GM12878 (cell line): ENCODE measurements around the gene ETV1. TPM values are rescaled to one million over a fixed set of nuclear protein-coding genes. Genes with fewer than 3 reads are reported as not detected.

Source experiments
- ATAC-seq: fragments of 200-7000 bp; cut with Tn5 transposase; 3 replicates; pipeline ENCODE4 v1.9.1; 2020; ENCODE audit warnings: mild to moderate bottlenecking, moderate library complexity
- Bru-seq: library from RNA; stranded (reverse); fragments of 400-500 nt; gene quantifications from one replicate; lab custom pipeline; 2021; lab: Mats Ljungman, UMichigan
- BruChase-seq, 2 experiments: library from RNA; stranded (reverse); fragments of 400-500 nt; gene quantifications; one replicate each; lab custom pipeline; 2021; lab: Mats Ljungman, UMichigan
- BruUV-seq: library from RNA; stranded (reverse); fragments of 400-500 nt; replicated peaks from 2 replicates; lab custom pipeline; 2021; lab: Mats Ljungman, UMichigan
- CTCF ChIA-PET: fragments of 300-600 bp; sonication (Branson Sonifier 250); formaldehyde crosslinking; extraction: SDS; loops from one replicate; lab custom pipeline; 2021; ENCODE audit warnings: inconsistent platforms; lab: Yijun Ruan, JAX
- POLR2A ChIA-PET: fragments of 350-600 bp; formaldehyde crosslinking; extraction: SDS; loops from one replicate; lab custom pipeline; 2021; ENCODE audit warnings: inconsistent platforms; lab: Charles Lee
- RAD21 ChIA-PET: fragments of 300-600 bp; sonication (Branson Sonifier 250); formaldehyde crosslinking; loops from one replicate; lab custom pipeline; 2023; ENCODE audit warnings: antibody characterized with exemption; ENCODE audit not compliant: unreplicated experiment; lab: Charles Lee
- SMC1A ChIA-PET: fragments of 300-600 bp; sonication (Branson Sonifier 250); formaldehyde crosslinking; loops from one replicate; lab custom pipeline; 2023; ENCODE audit not compliant: unreplicated experiment, uncharacterized antibody; lab: Charles Lee
- DNase-seq: peaks from one replicate; pipeline ENCODE4 v3.0.0-alpha.2; 2011; ENCODE audit warnings: low read depth, low spot score
- FAIRE-seq: peaks from 3 replicates; lab custom pipeline; 2011; peaks lifted over from hg19 to GRCh38; lab: Jason Lieb, UNC
- H2AFZ ChIP-seq: 2 replicates; pipeline ENCODE4 v1.6.0; 2011; ENCODE audit warnings: low read depth, low read length, control low read depth; ENCODE audit not compliant: control insufficient read depth
- H3K27ac ChIP-seq: 2 replicates; pipeline ENCODE4 v1.5.1; 2011; ENCODE audit warnings: control low read depth; ENCODE audit not compliant: control insufficient read depth, insufficient read depth
- H3K27me3 ChIP-seq, 2 experiments: replicated peaks in 1 of 2; 2 replicates each; pipeline versions ENCODE4 v1.6.0 to v1.6.1; 2011; ENCODE audit warnings: low read length in 1 of 2; ENCODE audit not compliant: control insufficient read depth in 2 of 2, insufficient read depth in 2 of 2
- H3K36me3 ChIP-seq, 2 experiments: 2 replicates each; pipeline ENCODE4 v1.5.1; 2011; ENCODE audit warnings: low read length in 1 of 2; ENCODE audit not compliant: control insufficient read depth in 2 of 2, insufficient read depth in 2 of 2
- H3K4me1 ChIP-seq: 2 replicates; pipeline ENCODE4 v1.6.1; 2011; ENCODE audit warnings: mild to moderate bottlenecking, low read length, moderate library complexity, mixed read lengths; ENCODE audit not compliant: control insufficient read depth, insufficient read depth
- H3K4me2 ChIP-seq: 2 replicates; pipeline ENCODE4 v1.6.0; 2011; ENCODE audit warnings: control low read depth; ENCODE audit not compliant: control insufficient read depth, insufficient read depth
- H3K4me3 ChIP-seq: fragments of 200-600 bp; sonication (generic); 2 replicates; pipeline ENCODE4 v1.5.1; 2016
- H3K79me2 ChIP-seq: 2 replicates; pipeline ENCODE4 v1.6.0; 2011; ENCODE audit warnings: low read length; ENCODE audit not compliant: control insufficient read depth, insufficient read depth
- H3K9ac ChIP-seq: 2 replicates; pipeline ENCODE4 v1.8.0; 2011; ENCODE audit warnings: low read length, control low read depth, mixed read lengths; ENCODE audit not compliant: control insufficient read depth, insufficient read depth
- H3K9me3 ChIP-seq: replicated peaks from 3 replicates; pipeline ENCODE4 v1.5.1; 2011; ENCODE audit warnings: mild to moderate bottlenecking, low read length; ENCODE audit not compliant: control insufficient read depth, insufficient read depth
- H4K20me1 ChIP-seq: 2 replicates; pipeline ENCODE4 v1.6.0; 2011; ENCODE audit not compliant: control insufficient read depth, insufficient read depth
- CHD1 ChIP-seq: IDR thresholded peaks from 2 replicates; pipeline ENCODE4 v1.6.1; 2012; ENCODE audit warnings: low read depth, low read length, improper control_type of control experiment
- EED ChIP-seq: sonication (generic); IDR thresholded peaks from 2 replicates; pipeline ENCODE4 v1.6.1; 2016; ENCODE audit warnings: antibody characterized with exemption, low read depth
- KLF5 ChIP-seq: fragments of 450-650 bp; IDR thresholded peaks from 2 replicates; pipeline ENCODE4 v1.6.1; 2014; ENCODE audit warnings: mild to moderate bottlenecking; ENCODE audit not compliant: partially characterized antibody
- MLLT1 ChIP-seq: fragments of 450-650 bp; IDR thresholded peaks from 2 replicates; pipeline ENCODE4 v1.6.1; 2016; ENCODE audit warnings: mild to moderate bottlenecking
- WGBS: methylation state at CpG from one replicate; pipeline ENCODE4 v1.1.6; 2016; ENCODE audit warnings: low lambda C conversion rate; ENCODE audit not compliant: insufficient replicate concordance, insufficient coverage; ENCODE audit errors: missing lambda C conversion rate; 5-methylcytosine and 5-hydroxymethylcytosine counted together
- in situ Hi-C: fragments of 300-500 bp; cut with MboI; formaldehyde crosslinking; loops from 9 replicates; pipeline ENCODE4 v1.14.3; 2018; ENCODE audit warnings: mixed read lengths
- intact Hi-C: fragments of 100-400 bp; cut with micrococcal nuclease; formaldehyde crosslinking; loops from one replicate; pipeline ENCODE4 v1.14.2; 2022; ENCODE audit not compliant: unreplicated experiment
- long read RNA-seq, 2 experiments: library from polyadenylated mRNA; unstranded; transcript quantifications; one replicate each; pipeline ENCODE4 v2.0.0, GENCODE V29; 2019 to 2020
- polyA minus RNA-seq, 3 experiments: library from RNA; depleted of rRNA, polyadenylated mRNA; stranded (reverse); fragments of >200 nt; gene quantifications; 2 replicates each; pipeline ENCODE4 v1.2.3, GENCODE V29; 2011
- polyA plus RNA-seq, 11 experiments: library from polyadenylated mRNA; depleted of rRNA in 4 of 11; unstranded in 6 of 11; stranded (reverse) in 5 of 11; fragments of >200 nt; fragmentation: Nextera tagmentation in 4 of 11; fragmentation: Illumina TruSeq in 1 of 11; extraction: Ambion mirVana in 4 of 11; extraction: Trizol in 1 of 11; gene quantifications; 1 replicate in 1 of 11; 2 replicates in 10 of 11; pipeline versions ENCODE4 v1.2.1 to v1.2.3, GENCODE V29; 2011 to 2016; ENCODE audit warnings: inconsistent platforms in 2 of 11, missing spikeins in 2 of 11, low read depth in 1 of 11
- total RNA-seq, 4 experiments: library from RNA; depleted of rRNA in 3 of 4; stranded (reverse); fragments of >200 nt in 3 of 4; fragmentation: Illumina TruSeq in 1 of 4; extraction: Trizol in 1 of 4; gene quantifications; 2 replicates each; pipeline versions ENCODE4 v1.2.1 to v1.2.3, GENCODE V29; 2013 to 2021
- TF ChIP-seq, protein P1 (sequence below): fragments of 450-650 bp; IDR thresholded peaks from 2 replicates; pipeline ENCODE4 v1.6.1; 2016; ENCODE audit warnings: mild to moderate bottlenecking

Gene ETV1
- total RNA-seq (2013; cell fraction: nucleolus; rRNA removed): 12.6 and 14.2 TPM in 2 replicates
- total RNA-seq (2014; rRNA removed): 0.71 TPM in 1 of 2 replicates, not detected in the other
- total RNA-seq (2014; rRNA removed; fragmentation: Illumina TruSeq; extraction: Trizol): not detected in 2 replicates
- 0.13 and 0.28 TPM in 2 replicates for total RNA-seq (2021)
- not detected for polyA plus RNA-seq (2011; ENCODE audit: low read depth)
- polyA plus RNA-seq (2011; rRNA removed): 5.3 and 9.3 TPM in 2 replicates
- 9.9 and 10.7 TPM in 2 replicates for polyA plus RNA-seq (2011; cell fraction: cytosol; rRNA removed)
- 9.5 and 15.3 TPM in 2 replicates for polyA plus RNA-seq (2011; cell fraction: nucleus; rRNA removed)
- not detected in 2 replicates for polyA plus RNA-seq (2012)
- polyA plus RNA-seq (2014; fragmentation: Illumina TruSeq; extraction: Trizol): 0.03 TPM in 1 of 2 replicates, not detected in the other
- under 1 TPM in 1 of 2 experiments, not detected in 1; 0.05 TPM for polyA plus RNA-seq (2014; fragmentation: Nextera tagmentation; extraction: Ambion mirVana)
- not detected in 2 replicates for polyA plus RNA-seq (2014; rRNA removed)
- under 1 TPM; 0.03 to 0.28 TPM for polyA plus RNA-seq (2016; fragmentation: Nextera tagmentation; extraction: Ambion mirVana)
- polyA minus RNA-seq (2011; rRNA and poly(A)+ RNA removed): 12.0 and 14.0 TPM in 2 replicates
- 3.7 and 4.7 TPM in 2 replicates for polyA minus RNA-seq (2011; cell fraction: cytosol; rRNA and poly(A)+ RNA removed)
- polyA minus RNA-seq (2011; cell fraction: nucleus; rRNA and poly(A)+ RNA removed): 6.5 and 20.4 TPM in 2 replicates
- Bru-seq, nascent RNA: percentile 28 among the genes with signal in this experiment
- BruChase-seq, experiment 1, labeled RNA remaining after a 6-hour chase: percentile 18 among the genes with signal in this experiment
- BruChase-seq, experiment 2, labeled RNA remaining after a 2-hour chase: percentile 21 among the genes with signal in this experiment
- long read RNA-seq, experiment 1, partial matches to known transcripts: 0 of 2 reads
- long read RNA-seq, experiment 1, other reads (novel, unspliced or antisense): 2 of 2 reads
- long read RNA-seq, experiment 2, partial matches to known transcripts: 3 of 7 reads
- long read RNA-seq, experiment 2, other reads (novel, unspliced or antisense): 4 of 7 reads

DNA sequence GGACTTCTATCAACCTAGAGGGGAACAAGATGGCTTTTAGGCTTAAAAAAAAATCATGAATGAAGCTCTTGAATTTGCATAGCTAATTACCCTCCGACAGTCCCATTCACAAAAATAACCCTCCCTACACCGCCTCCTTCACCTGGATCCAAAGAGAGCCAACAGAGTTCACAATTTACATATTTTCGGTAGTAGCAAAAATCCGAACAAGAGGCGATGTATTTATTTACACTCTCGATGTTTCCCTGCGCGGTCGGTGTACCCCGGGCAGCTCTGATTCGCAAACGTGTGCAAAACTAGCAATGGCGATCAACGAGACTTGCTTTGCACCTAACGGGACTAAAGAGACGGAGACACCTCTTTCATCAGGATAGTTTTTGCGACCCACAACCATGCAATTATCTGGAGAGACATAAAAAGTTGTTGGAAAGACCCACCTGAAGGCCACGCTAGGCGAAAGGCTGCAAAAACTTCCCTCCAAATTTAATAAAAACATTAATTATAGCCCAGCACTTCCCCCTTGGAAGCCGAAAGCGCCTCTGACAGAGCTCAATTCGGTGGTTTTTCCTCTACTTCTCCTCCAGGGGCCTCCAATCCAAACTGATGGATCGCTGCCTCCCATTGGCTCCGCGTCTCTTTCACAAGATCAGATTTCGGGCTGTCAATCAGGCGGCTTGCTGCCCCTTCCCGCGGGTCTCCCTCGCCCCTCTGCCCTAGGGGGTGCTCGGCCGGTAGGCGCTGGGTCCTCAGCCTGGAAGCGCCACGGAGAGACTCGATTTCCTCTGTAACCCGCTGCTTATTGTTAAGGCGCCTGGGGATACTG, at the start of gene ETV1:
TSS of gene ETV1 (minus strand) at position 541 of the 823 bp plus-strand sequence. CDS start 614 bp downstream, outside the sequence.
- no peak for DNase-seq
- H3K79me2 ChIP-seq: no peaks in the 10 kb centered on the region
- H2AFZ ChIP-seq: peak within 1 kb of the TSS; percentile 40
- ChIA-PET POLR2A (interaction anchor here (1.0 to 1.4 kb wide), 3 partner anchors 9 to 41 kb away, joined by 3 to 6 read pairs (median 4); no protein-coding TSS in a partner anchor), RAD21 (interaction anchor here (0.7 to 2.1 kb wide), 4 partner anchors 8 to 58 kb away, joined by 3 to 7 read pairs (median 5); no protein-coding TSS in a partner anchor), CTCF (interaction anchor here (0.5 to 1.7 kb wide), 5 partner anchors 9 to 702 kb away, joined by 3 to 6 read pairs (median 3); no protein-coding TSS in a partner anchor), SMC1A (interaction anchor here (0.5 to 1.2 kb wide), 4 partner anchors 9 to 93 kb away, joined by 3 to 5 read pairs (median 4); no protein-coding TSS in a partner anchor)
- BruUV-seq: no TSS peak
- H3K27ac ChIP-seq: no peak within 1 kb of the TSS
- H3K4me2 ChIP-seq: peak within 1 kb of the TSS; percentile 24
- no peaks in the 10 kb centered on the region for H4K20me1 ChIP-seq
- in situ Hi-C loops (no loop called here), intact Hi-C loops (no loop called here)
- H3K9me3 ChIP-seq: no peaks in the 10 kb centered on the region; the same call in 2 of the 3 replicates
- ATAC-seq: peak; percentile 9
- no peak within 1 kb of the TSS for H3K9ac ChIP-seq
- no peak for FAIRE-seq
- H3K36me3 ChIP-seq: no peaks in the 10 kb centered on the region
- no peak for TF ChIP-seq MLLT1
- TF ChIP-seq KLF5: no peak
- no peak for TF ChIP-seq EED
- TF ChIP-seq, protein P1, sequence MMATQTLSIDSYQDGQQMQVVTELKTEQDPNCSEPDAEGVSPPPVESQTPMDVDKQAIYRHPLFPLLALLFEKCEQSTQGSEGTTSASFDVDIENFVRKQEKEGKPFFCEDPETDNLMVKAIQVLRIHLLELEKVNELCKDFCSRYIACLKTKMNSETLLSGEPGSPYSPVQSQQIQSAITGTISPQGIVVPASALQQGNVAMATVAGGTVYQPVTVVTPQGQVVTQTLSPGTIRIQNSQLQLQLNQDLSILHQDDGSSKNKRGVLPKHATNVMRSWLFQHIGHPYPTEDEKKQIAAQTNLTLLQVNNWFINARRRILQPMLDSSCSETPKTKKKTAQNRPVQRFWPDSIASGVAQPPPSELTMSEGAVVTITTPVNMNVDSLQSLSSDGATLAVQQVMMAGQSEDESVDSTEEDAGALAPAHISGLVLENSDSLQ: peak; percentile 47; the same call in 1 of the 2 replicates
- no peak for TF ChIP-seq CHD1
- H3K27me3 ChIP-seq: no peaks in the 10 kb centered on the region; a peak in 2 of 4 replicates
- no peak within 1 kb of the TSS; the same call in 1 of the 2 replicates for H3K4me3 ChIP-seq
- no peaks in the 10 kb centered on the region for H3K4me1 ChIP-seq
- 48% methylated on average over 38 of the region's 38 CpGs for WGBS
